ENCODE measurements around the gene GALK2. TPM values are rescaled to one million over a fixed set of nuclear protein-coding genes. Genes with fewer than 3 reads are reported as not detected.

Gene GALK2
- 10 to 100 TPM; 19.1 to 24.3 (median 23.6) TPM for total RNA-seq
- 42.9 TPM for total RNA-seq (2013)

DNA sequence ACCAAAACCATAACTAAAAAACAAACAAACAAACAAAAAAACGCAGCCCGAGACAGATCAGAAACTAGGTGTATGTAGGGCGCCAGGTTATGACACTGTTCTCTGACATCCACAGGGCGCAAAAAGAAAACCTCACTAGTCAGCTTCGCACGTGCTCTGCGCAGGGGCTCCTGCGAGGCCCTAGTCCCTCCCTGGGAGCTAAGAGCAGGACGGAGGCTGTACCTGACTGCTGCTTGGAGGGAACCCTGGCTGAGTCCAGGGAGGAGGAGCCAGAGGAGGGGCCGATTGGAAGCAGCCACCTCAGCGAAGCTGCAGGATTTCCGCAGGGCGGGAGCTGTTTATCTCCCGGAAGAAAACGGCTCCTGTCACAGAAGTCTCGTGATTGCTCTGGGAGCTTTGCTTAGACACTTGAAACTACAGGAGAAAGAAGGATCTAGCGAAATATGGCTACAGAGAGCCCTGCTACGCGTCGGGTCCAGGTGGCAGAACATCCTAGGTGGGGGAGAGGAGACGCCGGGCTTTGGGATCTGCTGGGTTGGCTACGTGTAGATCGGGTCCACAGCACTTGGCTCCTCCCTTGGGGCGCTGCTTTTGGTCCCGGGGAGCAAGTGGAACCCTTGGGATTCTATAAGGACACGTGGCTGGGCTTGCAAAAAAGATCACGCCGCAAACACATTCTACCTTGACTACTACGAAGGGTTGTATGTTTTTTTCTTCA is at the start of gene GALK2:
Gene GALK2, plus strand, starts transcription at position 368 of the 718 bp plus-strand sequence. Its CDS starts 76 bp downstream, at position 444.
- WGBS (ENCODE audit: insufficient coverage): 5% methylated on average over 27 of the region's 30 CpGs
- no peaks in the 10 kb centered on the region for H3K9me3 Mint-ChIP-seq
- no peaks in the 10 kb centered on the region for H3K27me3 Mint-ChIP-seq (ENCODE audit: low read depth in 2 of 2)
- ATAC-seq (peak; percentile 87 to 94 (median 90)), DNase-seq (peak; percentile 65 to 91)
- Histone ChIP-seq H3K27ac (ENCODE audit: low read length) (peak within 1 kb of the TSS; percentile 80), H3K4me1 (ENCODE audit: control insufficient read depth, insufficient read depth, low read length) (peaks cover 6% of the 10 kb centered on the region), H3K9me3 (ENCODE audit: control insufficient read depth, insufficient read depth, low read length) (no peaks in the 10 kb centered on the region), H3K4me3 (ENCODE audit: low read length) (peak within 1 kb of the TSS; percentile 87), H3K36me3 (ENCODE audit: control insufficient read depth, insufficient read depth, low read length) (no peaks in the 10 kb centered on the region), H3K27me3 (ENCODE audit: control insufficient read depth, insufficient read depth, low read length) (no peaks in the 10 kb centered on the region)
- H3K4me3 Mint-ChIP-seq: peak within 1 kb of the TSS; percentile 100
- no peaks in the 10 kb centered on the region for H3K36me3 Mint-ChIP-seq
- H3K4me1 Mint-ChIP-seq: peaks cover 36 to 42% of the 10 kb centered on the region in 2 donors
- intact Hi-C loops (cut with micrococcal nuclease): loop anchor here (1.0 kb wide), 1 partner anchor 15 kb away; the partner anchor contains the start of gene COPS2
- TF ChIP-seq, protein P1, sequence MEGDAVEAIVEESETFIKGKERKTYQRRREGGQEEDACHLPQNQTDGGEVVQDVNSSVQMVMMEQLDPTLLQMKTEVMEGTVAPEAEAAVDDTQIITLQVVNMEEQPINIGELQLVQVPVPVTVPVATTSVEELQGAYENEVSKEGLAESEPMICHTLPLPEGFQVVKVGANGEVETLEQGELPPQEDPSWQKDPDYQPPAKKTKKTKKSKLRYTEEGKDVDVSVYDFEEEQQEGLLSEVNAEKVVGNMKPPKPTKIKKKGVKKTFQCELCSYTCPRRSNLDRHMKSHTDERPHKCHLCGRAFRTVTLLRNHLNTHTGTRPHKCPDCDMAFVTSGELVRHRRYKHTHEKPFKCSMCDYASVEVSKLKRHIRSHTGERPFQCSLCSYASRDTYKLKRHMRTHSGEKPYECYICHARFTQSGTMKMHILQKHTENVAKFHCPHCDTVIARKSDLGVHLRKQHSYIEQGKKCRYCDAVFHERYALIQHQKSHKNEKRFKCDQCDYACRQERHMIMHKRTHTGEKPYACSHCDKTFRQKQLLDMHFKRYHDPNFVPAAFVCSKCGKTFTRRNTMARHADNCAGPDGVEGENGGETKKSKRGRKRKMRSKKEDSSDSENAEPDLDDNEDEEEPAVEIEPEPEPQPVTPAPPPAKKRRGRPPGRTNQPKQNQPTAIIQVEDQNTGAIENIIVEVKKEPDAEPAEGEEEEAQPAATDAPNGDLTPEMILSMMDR (IDR thresholded peaks at IDR 0.05): no peak
- H3K27ac Mint-ChIP-seq: peak within 1 kb of the TSS; percentile 96 to 99

DNA sequence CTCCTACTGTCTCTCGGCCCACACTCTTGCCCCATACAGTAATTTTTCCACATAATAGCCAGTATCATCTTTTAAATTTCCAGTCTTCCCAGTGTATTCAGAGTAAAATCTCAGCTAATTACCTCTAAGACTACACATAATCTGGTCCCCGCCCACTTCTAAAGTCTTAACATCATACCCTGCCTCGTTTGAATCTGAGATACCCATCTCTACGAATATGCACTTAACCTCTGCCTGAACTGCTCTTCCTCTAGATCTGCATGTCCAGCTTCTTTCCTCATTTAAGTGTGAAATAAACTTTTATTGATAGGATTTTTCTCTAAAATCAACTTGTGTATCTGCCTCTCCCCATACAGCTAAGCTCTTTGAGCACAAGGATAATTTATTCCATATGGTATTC is 49.2 kb upstream of the GALK2 start:
- Histone ChIP-seq H3K36me3 (ENCODE audit: control insufficient read depth, insufficient read depth, low read length) (peaks cover 11% of the 10 kb centered on the region), H3K27me3 (ENCODE audit: control insufficient read depth, insufficient read depth, low read length) (no peaks in the 10 kb centered on the region), H3K27ac (ENCODE audit: low read length) (no peak overlapping the region), H3K9me3 (ENCODE audit: control insufficient read depth, insufficient read depth, low read length) (no peaks in the 10 kb centered on the region), H3K4me3 (ENCODE audit: low read length) (no peak overlapping the region), H3K4me1 (ENCODE audit: control insufficient read depth, insufficient read depth, low read length) (no peaks in the 10 kb centered on the region)
- no peak overlapping the region for H3K4me3 Mint-ChIP-seq
- no peaks in the 10 kb centered on the region for H3K27me3 Mint-ChIP-seq (ENCODE audit: low read depth in 2 of 2)
- H3K9me3 Mint-ChIP-seq: no peaks in the 10 kb centered on the region
- intact Hi-C loops (cut with micrococcal nuclease): no loop called here
- 91% methylated on average over 4 of the region's 4 CpGs for WGBS (ENCODE audit: insufficient coverage)
- no peaks in the 10 kb centered on the region for H3K4me1 Mint-ChIP-seq
- DNase-seq (no peak), ATAC-seq (no peak)
- H3K36me3 Mint-ChIP-seq: no peaks in the 10 kb centered on the region
- no peak overlapping the region for H3K27ac Mint-ChIP-seq
- TF ChIP-seq, protein P1 (IDR thresholded peaks at IDR 0.05): no peak

DNA sequence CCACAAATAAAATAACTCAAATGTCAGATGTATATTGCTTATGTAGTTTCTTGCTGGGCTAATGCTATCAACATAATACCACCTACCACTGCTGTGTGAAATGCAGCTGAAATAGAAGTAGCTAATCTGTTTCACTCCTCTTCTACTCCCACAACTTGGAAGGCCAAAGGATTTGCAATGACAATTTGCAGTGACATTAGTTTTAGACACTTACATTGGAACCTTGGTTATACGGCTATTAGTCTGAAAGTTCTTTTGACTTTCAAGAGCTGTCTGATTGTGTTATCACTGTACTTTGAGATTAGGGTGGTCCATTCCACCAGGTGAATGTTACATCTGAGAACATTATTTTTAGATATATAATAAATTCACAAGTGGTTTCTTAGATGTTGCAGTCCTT is 48.1 kb upstream of the GALK2 start:
- Histone ChIP-seq H3K27ac (ENCODE audit: low read length) (no peak overlapping the region), H3K27me3 (ENCODE audit: control insufficient read depth, insufficient read depth, low read length) (no peaks in the 10 kb centered on the region), H3K4me1 (ENCODE audit: control insufficient read depth, insufficient read depth, low read length) (no peaks in the 10 kb centered on the region), H3K9me3 (ENCODE audit: control insufficient read depth, insufficient read depth, low read length) (no peaks in the 10 kb centered on the region), H3K4me3 (ENCODE audit: low read length) (no peak overlapping the region), H3K36me3 (ENCODE audit: control insufficient read depth, insufficient read depth, low read length) (peaks cover 18% of the 10 kb centered on the region)
- Mint-ChIP-seq H3K27me3 (ENCODE audit: low read depth in 2 of 2) (no peaks in the 10 kb centered on the region), H3K36me3 (no peaks in the 10 kb centered on the region), H3K27ac (no peak overlapping the region), H3K9me3 (no peaks in the 10 kb centered on the region), H3K4me3 (no peak overlapping the region), H3K4me1 (no peaks in the 10 kb centered on the region)
- intact Hi-C loops (cut with micrococcal nuclease): no loop called here
- DNase-seq: no peak
- TF ChIP-seq, protein P1 (IDR thresholded peaks at IDR 0.05): no peak
- WGBS (ENCODE audit: insufficient coverage): 100% methylated on average over 1 of the region's 1 CpG
- no peak for ATAC-seq

Data from natural killer cell (primary cell).